ENCODE measurements around the gene CRYAA.

- no peak for TF ChIP-seq CTCF (IDR thresholded peaks at IDR 0.05; ENCODE audit: low read depth, low read length, poor library complexity, severe bottlenecking)
- no peak for TF ChIP-seq EZH2phosphoT487 (IDR thresholded peaks at IDR 0.05; ENCODE audit: borderline replicate concordance, low read length)
Observed at GRCh38 chr21:43195121-43196021, 26.6 kb downstream of the CRYAA start.

Measured in DOHH2 (cell line).